Measurements from ENCODE around the gene CEBPZOS.
A peak's percentile ranks its signal among the peaks of the same experiment; 100 is the strongest.
"Not testable (repeated sequence)": the region's sequence is repeated elsewhere in the genome, so short reads cannot be mapped to it uniquely, and the experiment has no call there.

Gene CEBPZOS

DNA sequence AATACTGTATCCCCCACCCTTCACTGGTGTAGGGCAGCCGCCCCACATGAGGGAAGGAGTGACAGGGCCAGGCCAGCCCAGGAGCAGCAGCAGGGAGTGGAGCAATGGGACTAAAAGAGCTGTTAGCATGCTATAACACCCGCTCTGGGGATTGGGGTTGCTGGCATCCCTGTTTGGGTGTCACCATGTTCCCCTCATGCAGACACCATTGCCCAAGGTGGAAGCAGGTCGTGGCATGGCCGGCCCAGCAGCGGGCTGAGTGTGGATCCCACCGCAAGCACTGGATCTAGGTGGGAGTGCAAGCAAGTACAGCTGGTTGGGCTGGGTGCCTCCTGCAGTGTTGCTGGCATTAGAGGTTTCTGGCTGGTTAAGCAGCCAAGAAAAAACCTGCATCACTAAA, 4.5 kb upstream of the CEBPZOS start:
- no peak for DNase-seq

DNA sequence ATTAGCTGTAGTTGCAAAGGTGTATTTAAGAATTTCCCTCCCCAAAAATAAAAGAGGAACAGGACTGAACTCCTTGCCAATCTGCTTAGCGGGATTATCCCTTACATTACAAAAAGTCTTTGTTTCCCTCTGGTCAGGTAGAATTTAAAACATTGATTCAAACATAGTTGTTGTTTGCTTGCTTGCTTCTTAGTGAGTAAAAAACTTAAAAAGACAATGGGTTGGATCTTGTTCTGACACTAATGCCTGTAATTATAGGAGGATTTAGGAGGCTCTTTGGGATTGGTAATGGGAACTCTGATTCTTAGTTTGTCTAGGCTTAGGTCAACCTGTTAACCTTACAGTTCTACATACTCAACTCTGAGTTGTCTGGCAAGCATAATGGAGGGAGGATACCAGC, 3.7 kb upstream of the CEBPZOS start:
- no peak for DNase-seq

DNA sequence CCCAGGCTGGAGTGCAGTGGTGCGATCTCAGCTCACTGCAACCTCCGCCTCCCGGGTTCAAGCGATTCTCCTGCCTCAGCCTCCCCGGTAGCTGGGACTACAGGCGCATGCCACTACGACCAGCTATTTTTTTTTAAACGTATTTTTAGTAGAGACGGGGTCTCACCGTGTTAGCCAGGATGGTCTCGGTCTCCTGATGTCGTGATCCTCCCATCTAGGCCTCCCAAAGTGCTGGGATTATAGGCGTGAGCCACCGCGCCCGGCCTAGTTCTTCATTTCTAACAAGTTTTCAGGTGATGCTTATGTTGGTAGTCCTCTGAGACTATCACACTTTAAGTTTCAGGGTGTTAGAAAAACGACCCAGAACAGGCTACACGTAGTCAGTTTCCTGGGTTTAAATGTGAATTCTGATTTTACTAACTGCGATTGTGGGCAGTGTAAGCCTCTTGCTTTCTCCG, 405 bp upstream of the CEBPZOS start:
- DNase-seq = not testable (repeated sequence)

DNA sequence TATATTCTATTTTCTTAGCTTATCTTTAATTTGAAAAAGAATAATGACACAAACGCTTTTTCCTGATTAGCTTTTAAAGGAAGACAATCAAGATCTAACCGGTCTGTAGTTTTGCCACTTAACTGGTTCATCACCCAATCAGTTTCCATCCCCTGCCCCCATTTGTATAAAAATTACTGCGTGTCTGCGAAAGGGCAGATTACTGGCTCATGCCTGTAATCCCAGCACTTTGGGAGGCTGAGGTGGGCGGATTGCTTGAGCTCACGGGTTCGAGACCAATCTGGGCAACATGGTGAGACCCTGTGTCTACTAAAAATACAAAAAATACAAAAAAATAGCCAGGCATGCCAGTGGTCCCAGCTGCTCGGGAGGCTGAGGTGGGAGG, 2.4 kb downstream of the CEBPZOS start:
- no peak for DNase-seq

DNA sequence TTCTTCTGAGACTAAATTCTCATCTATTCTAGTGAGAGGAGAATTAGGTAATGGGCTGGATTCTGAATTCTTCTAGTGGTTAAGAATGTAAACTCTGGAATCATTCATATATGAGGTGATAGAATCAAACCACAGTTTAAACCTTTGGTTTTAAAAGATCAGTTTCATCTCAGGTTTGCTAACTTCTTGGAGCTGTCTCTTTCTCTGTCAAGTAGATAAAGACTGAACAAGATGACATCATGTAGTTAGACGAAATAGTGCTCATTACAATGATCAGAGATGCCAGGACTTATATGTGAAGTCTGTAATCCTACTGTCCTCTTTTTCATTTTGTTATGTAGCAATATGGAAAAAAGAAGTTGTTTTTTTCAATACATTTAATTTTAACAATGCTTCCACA, 4.9 kb downstream of the CEBPZOS start:
- no peak for DNase-seq

DNA sequence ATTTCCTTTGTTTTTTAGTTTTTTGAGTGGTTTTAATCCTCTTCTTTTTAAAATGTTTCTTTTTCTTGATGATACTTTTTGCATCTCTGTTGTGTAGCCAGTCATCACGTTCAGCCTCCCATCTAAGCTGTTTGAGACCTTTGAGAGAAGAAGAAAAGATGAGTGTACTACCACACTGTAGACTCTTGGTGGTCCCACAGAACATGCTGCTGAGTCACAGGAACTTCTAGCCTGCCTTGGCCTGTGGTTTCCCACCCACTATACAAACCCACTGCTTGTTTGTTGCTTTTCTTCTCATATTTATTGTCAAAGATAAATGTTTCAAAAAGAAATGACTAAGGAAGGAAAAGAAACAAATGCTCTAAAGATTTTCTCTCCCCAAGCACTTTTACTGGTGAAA, 5.5 kb downstream of the CEBPZOS start:
- DNase-seq = no peak

DNA sequence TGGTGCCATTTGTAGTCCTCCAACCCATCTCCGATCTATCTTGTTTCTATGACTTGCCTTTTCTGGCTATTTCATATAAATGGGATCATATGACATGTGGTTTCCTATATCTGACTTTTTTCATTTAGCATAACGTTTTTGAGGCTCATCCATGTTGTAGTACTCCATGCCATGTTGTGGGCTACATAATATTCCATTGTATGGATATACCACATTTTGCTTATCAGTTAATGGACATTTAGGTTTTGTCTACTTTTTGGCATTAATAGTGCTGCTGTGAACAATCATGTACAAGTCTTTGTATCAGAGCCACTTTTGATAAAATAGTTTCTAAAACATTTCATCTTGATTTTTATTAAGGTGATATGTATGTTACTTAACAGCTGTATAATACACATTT, 7.4 kb downstream of the CEBPZOS start:
- no peak for DNase-seq

DNA sequence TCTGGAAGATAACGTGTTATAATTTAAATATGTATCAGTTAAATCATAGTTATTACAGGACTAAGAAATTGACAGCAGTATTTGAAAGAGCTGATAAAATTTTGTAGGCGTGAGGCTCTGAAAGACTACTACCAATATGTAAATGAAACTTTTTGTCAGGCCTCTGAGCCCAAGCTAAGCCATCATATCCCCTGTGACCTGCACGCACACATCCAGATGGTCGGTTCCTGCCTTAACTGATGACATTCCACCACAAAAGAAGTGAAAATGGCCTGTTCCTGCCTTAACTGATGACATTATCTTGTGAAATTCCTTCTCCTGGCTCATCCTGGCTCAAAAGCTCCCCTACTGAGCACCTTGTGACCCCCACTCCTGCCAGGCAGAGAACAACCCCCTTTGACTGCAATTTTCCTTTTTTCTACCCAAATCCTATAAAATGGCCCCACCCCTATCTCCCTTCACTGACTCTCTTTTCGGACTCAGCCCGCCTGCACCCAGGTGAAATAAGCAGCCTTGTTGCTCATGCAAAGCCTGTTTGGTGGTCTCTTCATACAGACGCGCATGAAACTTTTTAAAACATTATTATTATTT, 8.9 kb downstream of the CEBPZOS start:
- not testable (repeated sequence) for DNase-seq

DNA sequence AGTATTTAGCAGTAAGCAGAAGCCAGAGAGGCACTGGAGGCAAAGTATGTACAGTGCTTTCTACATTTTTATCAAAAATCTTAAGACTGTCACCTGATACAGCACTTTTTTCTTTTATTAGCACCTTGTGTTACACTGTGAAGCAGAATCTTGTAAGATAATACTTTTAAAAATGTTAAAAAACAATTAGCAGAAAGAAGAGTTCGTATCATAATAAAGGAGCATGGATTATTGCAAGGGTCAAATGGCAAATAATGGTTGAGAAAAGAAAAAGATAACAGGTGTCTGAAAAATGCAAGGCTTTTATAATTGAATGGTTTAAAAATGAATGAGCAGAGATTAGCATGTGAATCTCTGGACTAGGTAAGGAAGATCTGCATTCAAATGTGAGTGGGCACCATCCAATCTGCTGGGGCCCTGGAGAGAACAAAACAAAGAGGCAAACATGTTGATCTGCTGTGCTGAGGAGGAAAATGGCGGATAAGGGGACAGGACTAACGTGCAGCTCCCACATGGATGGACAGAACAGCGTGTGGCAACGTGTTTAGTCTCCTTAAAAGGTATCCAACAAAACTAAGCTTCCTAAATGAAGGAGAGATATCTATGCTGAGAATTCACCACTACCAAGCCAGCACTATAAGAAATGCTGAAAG, 9.5 kb downstream of the CEBPZOS start:
- no peak for DNase-seq

DNA sequence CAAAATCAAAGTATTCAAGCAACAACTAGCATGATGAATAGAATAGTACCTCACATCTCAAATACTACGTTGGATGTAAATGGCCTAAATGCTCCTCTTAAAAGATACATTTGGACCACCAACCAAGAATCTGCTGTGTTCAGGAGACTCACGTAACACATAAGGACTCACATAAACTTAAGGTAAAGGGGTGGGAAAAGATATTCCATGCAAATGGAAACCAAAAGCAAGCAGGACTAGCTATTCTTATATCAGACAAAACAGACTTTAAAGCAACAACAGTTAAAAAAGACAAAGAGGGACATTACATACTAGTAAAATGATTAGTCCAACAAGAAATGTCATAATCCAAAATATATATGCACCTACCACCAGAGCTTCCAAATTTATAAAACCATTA, 10.5 kb downstream of the CEBPZOS start:
- not testable (repeated sequence) for DNase-seq

DNA sequence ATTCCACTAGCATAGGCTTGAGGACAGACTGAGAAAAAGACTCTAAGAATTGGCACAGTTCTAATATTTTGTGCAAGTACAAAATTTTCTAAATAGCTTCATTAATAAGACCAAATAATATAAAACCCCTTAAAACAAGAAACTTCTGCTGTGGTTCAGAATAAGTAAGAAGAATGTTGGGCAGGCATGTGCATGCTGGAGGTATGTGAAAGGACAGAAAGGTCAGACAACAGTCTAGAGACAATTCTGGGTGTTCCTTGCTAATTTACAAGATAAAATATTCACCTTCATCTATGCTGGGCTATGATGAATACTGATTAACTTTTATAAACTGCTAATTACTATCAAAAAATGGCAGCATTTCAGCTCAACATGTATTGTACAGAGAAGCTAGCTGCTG, 14.9 kb downstream of the CEBPZOS start:
- no peak for DNase-seq

DNA sequence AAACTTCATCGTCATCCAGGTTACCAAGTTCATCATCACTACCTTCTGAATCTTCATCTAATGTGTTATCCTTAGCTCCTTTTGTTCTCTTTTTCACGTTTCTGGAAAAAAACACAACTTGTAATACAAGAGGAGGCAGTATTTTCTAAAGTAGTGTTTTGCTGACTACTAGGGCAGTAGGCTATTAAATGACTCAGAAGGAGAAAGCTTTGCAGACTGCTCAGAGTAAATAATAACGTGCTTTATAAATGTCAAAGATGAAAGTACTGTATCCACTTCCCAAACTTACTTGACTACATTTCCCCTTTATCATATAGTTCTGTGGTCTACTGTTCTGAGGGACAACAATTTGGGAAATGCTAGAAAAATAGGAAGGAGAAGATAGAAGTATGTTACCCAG, 15.6 kb downstream of the CEBPZOS start:
- no peak for DNase-seq

DNA sequence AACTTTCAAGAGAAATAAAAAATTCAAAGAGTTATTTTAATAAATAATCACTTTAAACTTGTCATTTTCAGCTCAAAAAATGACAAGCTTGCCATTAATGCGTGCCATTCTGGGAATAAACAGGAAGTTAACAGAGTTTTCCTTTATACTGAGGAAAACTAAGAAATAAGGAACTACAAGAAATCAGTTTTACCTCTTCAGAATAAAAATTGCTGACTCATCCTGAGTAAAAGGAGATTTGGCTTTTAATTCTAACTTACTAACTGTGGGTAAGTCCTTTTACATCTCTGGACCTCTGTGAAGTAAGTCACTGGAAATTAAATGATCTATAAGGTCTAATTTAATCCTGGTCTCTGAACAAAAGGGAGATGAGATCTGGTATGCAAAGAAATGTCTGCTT, 19.0 kb downstream of the CEBPZOS start:
- no peak for DNase-seq

DNA sequence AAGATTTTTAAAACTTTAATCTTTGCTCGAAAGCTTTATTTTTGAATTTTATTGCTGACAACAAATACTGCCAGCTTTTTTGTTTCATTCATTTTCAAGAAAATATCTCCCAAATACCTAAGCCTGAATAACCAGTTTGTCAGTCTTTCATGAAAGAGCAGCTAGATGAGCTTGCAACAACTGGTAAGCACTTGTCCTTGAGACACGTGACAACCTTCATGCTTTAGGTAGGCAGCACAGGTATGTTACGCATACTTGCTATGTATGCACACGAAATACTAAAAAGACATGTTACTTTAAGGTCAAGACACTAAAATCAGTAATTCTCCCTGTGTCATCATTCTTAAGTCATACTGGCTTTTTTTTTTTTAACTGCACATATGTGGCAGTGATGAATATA, 22.8 kb downstream of the CEBPZOS start:
- no peak for DNase-seq

DNA sequence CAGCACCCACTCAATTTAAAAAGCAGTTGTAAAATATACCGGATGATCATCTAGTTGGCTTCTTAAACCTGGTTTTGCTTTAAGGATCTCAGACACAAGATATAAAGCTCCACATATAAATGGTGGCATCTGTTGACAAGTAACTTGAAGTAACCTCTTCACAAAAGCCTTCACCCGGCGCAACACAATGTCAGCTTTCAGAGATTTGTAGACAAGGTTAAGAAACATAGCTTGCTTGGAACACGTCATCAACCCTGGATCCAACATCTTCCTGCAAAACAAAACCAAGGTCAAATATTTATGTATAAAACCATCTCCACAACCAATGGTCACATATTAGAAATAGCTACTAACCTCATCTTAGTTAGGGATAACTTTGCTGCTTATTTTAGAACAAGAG, 26.8 kb downstream of the CEBPZOS start:
- no peak for DNase-seq

DNA sequence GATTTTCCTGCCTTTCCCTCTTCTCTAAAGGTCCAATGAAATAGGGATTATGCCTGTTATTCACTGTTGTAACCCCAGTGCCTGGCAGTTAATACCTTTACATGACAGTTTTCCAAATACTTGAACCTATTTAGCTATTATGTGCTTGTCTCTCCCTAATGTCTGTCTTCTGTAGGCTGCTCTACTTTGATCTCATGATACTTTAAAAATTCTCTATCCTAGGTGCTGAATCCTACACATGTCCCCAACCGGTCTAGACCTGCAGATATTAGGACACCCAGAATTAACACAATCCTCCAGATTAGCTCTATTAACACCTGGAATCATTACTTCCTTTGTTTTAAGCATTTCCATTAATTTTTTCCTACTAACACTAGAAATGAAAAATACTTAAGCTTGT, 27.8 kb downstream of the CEBPZOS start:
- no peak for DNase-seq

DNA sequence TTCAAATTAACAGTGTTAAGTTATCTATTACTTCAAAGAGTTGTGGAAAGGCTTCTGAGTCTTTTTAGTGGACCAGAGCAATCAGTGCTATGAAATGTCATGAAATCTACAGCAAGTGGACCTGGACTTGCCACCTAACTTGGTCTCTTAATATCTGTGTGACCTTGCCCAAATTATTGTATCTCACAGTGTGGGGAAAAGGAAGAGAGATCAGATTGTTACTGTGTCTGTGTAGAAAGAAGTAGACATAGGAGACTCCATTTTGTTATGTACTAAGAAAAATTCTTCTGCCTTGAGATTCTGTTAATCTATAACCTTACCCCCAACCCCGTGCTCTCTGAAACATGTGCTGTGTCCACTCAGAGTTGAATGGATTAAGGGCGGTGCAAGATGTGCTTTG, 28.8 kb downstream of the CEBPZOS start:
- DNase-seq = not testable (repeated sequence)

DNA sequence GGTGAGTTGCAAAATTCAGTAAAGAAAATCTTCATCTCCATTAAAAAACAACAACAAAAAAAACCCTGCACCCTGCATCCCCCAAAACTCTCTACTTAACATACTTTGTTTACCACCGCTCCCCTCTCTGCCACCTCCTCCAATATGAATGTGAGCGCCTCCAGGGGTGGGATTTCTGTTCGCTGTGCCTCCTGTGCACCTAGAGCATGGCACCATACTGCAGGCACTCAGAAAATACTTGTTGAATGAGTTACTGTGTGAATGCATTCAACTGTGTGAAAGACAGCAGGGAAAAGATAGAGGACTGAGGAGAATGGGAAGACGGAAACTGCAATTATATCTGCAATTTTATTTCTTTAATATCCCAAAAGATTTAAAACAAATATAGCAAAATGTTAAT, 30.6 kb downstream of the CEBPZOS start:
- DNase-seq = no peak

DNA sequence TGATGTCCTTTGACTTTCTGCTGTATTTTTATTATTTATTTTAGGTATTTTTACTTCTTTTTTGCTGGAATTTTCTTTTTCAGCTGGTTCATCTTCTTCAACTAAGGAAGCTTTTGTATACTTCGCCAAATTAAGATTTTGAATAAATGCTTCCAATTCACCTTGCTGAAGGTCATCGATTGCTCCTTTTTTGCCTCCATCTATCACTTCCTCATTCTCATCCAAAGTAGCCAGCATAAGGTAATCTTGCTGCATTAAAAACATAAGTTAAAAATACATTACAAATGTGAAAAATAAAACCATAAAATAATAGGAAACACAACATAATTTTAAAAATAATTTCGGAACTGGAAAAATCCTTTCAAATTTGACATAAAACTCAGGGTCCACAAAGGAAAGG, 32.5 kb downstream of the CEBPZOS start:
- no peak for DNase-seq

DNA sequence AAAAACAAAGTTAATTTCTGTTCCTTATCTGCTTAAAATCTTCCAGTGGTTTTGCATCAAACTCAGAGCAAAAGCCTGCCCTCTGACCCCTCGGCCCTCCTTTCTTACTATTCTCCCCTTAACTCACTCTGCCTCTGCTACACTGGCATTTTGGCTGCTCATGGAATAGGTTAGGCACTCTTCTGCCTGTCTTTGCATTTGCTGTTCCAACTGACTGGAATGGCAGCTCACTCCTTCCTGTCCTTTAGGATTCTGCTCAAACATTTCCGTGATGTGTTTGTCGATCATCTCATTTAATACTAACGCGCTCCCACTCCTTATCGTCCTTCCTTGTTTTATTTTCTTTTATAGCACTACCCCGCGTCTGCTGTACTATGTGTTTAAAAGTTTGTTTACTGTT, 34.3 kb downstream of the CEBPZOS start:
- no peak for DNase-seq

DNA sequence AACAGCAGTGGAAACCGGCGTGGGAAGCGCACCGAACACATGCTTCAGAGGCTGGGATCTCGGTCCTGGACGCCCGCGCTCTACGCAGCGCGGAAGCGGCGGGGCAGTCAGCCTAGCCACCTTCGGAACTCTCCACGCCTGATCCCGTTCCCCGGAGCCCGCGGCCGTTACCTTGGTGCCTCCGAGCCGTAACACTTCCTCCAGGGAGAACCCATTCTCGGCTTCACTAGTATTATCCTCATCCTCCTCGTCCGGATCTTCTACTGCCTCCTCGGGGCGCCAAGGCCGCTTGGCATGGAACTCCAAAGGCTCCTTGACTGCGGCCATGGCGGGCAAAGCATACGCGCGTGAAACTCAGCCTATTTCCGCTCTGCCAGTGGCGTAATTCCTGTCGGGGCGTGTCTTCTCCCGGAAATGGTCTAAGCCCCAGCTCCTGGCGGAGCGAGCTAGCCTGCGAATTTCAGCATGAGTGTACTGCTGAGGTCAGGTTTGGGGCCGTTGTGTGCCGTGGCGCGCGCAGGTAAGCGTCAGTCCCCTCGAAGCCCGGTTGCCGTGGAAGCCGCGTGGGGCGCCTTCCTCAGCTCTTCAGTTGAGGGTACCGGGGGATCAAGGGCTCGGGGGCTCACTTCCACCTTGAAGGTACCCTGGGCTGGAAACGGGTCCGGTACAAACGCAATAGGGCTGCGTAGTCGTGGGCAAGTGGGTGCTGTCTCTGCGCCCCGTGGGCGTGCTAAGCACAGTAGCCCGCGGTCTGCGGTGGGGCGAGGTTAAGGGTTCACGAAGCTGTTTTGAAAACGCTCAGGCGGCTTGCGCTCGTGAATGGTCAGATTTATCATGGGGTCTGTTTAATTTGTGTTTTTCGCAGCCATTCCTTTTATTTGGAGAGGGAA, 35.2 kb downstream of the CEBPZOS start, which contains the start of the genes CEBPZ and NDUFAF7:
CEBPZ (minus strand) TSS at position 356 of the 890 bp plus-strand sequence; CDS start at position 327, 29 bp downstream.
NDUFAF7 (plus strand) TSS at position 418 of the 890 bp plus-strand sequence; CDS start at position 466, 48 bp downstream.
- DNase-seq = peak; percentile 77

DNA sequence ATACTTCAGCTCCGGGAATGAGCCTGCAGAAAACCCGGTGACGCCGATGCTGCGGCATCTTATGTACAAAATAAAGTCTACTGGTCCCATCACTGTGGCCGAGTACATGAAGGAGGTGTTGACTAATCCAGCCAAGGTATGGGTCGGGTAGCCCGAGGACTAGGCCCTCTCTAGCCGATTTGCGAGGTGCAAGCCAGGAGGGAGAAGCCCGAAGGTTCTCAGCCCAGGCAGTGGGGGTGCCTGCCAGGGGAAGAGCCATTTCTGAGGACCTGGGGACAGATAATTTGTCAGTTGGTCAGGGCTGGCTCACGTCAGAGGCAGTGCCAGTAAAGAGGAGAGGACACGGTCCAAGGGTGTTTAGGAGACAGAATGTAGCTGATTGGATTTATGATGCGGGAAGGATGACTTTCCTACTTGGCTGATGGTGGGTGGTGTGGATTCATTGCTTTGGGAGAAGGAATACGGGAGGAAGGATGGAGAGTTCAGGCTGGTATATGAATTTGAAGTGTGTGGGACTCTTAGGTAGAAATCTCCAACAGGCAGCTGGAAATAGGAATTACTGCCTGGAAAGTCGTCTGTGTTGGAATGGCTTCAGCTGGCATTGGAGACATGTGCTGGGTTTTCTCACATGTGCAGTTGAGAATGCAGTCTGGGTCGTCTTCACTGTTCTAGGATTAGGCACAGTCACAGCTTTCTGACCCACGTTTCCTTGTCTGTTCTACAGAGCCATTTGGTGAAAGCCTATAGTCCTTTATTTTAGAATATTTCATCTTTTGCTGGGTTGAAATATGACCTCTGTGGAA, 36.0 kb downstream of the CEBPZOS start:
- no peak for DNase-seq

DNA sequence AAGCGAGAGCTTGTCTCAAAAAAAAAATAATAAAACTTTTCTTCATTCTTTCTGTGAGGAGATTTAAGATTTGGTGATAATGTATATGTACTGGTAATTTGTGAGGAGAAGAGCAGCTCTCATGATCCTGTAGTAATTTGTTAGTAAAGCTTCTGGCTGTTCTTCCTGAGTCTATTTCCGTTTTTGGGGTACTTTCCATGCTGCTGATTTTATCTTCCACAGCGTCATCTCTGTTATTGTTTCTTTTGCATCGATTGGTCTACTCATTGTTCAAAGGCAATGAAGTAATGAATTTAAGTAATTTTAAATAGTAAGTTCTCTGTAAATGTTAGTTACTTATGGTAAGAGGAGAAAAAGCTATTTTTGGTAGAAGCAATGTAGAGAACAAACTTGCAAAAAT, 47.1 kb downstream of the CEBPZOS start:
- DNase-seq = no peak
